Measurements from ENCODE around the gene MAP4K4.

The MAP4K4 gene

GRCh38 chr2:101844055-101844635, 146.6 kb downstream of the MAP4K4 start:
- no peak for DNase-seq

- no peak for DNase-seq
Observed at GRCh38 chr2:101846973-101847372, 149.5 kb downstream of the MAP4K4 start.

- no peak for DNase-seq
Observed at GRCh38 chr2:101847661-101848339, 150.3 kb downstream of the MAP4K4 start.

GRCh38 chr2:101848769-101849410, 151.4 kb downstream of the MAP4K4 start:
- DNase-seq: no peak

DNA sequence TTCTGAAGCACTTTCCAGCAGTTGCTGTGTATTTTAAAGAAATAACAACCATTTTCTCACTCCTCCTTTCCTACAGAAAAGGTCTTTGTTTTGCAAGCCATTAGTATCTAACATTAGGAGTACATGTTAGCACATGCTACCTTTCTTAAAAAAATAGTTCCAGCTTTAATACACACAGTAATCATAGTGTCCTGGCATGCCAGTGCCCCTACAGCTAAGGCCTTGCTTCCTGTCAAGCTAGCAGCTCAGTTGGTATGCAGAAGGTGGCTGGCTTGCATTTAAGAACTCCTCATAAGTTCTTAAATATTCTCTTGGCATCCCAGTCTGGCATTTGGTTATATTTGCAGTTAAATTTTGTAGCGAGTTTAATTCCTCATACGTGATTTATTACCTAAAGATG, 152.9 kb downstream of the MAP4K4 start:
- no peak for DNase-seq

DNA sequence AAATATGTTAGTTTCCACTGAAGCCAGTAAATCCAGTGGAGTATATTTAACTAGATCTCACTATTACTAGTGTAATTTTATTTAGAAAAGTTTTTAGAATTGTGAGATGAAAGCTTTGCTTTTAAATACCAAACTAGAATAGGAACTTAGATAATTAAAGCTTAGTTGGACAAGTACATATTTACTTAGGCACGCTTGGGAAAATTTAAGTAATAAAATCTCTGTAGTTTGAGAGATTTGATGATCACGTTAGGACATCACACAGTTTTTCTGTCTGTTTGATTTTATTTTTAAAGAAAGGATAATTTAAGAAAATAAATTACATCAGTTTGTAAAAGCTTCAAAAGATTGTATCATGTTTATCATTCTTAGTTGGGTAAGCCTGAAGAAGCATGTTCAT, 153.5 kb downstream of the MAP4K4 start:
- no peak for DNase-seq

GRCh38 chr2:101852824-101853223, 155.3 kb downstream of the MAP4K4 start:
- no peak for DNase-seq

GRCh38 chr2:101854877-101855276, 157.4 kb downstream of the MAP4K4 start:
- DNase-seq: no peak

- DNase-seq: no peak
Observed at GRCh38 chr2:101855776-101856175, 158.3 kb downstream of the MAP4K4 start.

DNA sequence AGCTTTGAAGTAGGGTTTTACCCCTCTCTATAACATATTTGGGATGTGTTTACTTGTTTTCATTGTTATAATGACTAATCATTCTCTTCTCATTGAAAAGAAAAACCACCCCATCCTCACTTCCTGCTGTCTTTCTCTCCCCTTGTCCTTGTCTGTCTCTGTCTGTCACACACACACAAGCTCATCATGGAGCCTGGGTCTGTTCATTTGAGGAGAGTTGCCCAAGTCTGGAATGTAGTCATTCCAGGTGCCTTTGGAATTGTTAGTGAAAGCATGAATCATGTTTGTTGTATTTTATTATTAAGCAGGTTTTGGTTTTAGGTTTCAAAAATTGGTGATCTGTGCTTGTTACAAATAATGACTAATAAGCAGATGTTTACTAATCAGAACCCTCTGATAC, 160.7 kb downstream of the MAP4K4 start:
- no peak for DNase-seq

DNA sequence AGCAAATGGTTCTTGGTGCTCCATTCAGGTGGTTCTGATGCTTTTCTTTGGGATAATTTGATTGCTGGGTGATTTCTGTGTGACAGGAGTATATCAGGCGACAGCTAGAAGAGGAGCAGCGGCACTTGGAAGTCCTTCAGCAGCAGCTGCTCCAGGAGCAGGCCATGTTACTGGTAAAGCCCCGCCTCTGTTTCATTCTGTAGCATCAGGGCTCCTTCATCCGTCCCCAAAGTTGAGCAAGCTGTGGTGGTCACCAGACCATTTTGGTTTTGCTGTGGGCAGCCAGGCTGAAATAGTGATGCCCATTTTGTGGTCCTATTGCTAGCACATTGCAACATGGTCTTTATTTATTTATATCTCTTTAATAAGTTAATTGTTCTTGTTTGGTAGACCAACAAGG, 161.4 kb downstream of the MAP4K4 start:
- no peak for DNase-seq

DNA sequence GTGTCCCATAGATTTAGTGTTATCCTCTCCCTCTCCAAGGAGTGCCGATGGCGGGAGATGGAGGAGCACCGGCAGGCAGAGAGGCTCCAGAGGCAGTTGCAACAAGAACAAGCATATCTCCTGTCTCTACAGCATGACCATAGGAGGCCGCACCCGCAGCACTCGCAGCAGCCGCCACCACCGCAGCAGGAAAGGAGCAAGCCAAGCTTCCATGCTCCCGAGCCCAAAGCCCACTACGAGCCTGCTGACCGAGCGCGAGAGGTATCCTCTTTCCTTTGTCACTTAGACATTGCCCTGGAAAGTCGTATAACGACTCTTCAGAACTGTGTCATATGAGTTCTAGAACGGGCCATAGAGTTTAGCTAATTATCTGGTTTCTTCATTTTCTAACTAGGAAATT, 162.1 kb downstream of the MAP4K4 start:
- no peak for DNase-seq

DNA sequence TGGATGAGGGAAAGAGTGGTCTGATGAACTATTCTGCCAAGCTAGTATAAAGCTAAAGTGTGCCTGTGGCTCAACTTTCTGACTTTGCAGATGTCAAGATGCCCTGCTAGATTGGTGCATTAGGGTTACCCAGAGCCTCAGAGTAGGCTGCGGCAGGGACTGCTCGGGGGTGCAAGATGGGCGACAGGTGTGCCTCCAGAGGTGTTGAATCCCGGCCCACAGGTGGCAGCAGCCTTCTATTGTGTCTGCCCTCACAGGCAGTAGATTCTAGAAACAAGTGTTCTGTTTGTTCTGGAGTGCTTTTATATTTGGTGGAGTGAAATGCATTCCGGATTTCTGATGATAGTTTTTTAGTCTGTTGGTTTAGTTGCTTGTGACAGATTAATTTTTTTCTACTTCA, 162.7 kb downstream of the MAP4K4 start:
- DNase-seq: no peak

GRCh38 chr2:101860782-101861181, 163.3 kb downstream of the MAP4K4 start:
- DNase-seq: no peak

DNA sequence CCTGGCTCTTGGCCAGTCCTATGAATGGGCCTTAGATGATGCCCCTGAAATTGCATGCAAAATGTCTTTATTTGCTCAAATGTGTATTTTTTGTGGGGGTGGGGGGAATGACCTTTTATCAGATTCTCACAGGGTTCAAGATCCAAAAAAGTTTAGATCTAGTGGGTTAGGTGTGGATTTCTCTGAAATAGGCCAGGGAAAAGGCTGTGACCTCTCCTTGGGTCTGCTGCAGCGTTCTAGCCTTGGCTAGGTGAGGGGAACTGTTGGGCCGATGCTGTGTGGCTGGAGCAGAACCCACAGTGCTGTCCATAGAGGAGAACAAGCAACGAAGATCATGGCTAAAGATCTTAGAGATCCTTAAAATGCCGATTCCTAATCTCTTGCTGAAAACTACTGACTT, 163.9 kb downstream of the MAP4K4 start:
- no peak for DNase-seq

DNA sequence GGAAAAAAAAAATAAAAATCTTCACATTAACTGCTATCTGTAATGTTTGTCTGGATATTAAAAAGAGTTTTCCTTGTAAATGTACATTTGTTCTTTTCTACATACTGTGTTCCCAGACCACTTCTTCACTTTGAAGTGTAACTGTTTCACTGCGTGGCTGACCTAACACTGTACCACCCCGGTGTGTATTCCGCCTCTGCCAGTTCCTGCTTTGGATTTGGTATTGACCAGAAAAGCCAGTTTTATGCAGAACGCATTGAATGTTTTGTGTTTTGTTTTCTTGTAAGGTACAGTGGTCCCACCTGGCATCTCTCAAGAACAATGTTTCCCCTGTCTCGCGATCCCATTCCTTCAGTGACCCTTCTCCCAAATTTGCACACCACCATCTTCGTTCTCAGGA, 166.0 kb downstream of the MAP4K4 start:
- no peak for DNase-seq

DNA sequence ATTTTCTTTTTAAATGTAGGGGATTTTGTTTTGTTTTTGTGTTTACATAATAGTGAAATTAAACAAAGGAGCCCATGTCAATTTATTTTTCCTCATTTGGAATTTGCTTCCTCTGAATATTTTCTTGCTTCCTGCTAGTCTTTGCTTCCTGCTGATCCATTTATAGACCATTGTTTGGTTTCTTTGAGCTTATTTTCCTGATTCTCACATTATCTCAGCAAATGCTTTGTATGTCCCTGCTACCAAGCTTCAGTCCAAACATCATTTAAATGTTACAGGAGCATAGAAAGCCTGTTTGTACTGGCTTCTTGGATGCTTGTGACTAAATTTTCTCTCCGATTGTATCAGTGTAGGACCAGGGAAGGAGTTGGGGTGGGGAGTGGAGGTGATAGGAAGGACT, 166.9 kb downstream of the MAP4K4 start:
- no peak for DNase-seq

GRCh38 chr2:101868525-101868924, 171.0 kb downstream of the MAP4K4 start:
- no peak for DNase-seq

DNA sequence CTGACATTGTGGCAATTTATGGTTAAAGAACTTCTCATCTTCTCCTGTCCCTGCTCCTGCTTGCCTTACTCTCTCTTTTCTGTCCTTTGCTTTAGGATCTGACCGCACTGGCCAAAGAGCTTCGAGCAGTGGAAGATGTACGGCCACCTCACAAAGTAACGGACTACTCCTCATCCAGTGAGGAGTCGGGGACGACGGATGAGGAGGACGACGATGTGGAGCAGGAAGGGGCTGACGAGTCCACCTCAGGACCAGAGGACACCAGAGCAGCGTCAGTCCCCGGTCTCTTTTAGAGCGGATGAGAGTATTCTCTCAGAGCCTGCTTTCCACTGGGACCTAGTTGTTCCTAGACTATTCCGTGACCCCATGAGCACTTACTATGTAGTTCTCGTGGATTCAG, 172.0 kb downstream of the MAP4K4 start:
- DNase-seq: no peak

DNA sequence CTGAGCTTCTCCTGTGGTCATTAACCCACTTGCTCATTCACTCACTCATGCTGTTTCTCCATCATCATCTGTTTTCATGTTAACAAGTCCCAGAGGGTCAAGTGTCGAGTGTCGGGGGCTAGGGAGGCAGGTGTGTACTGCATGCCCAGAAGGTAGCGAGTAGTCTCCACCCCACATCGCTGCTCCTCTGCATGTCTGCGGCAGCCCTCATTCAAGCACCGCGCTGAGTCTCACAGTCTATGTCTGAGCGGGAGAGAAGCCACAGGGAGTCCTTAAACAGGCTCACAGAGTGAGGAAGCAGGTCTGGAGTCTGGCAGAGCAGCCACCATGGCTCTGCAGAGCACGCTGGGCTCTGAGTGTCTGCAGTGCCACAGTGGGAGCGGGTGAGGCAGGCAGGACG, 172.9 kb downstream of the MAP4K4 start:
- DNase-seq: no peak

DNA sequence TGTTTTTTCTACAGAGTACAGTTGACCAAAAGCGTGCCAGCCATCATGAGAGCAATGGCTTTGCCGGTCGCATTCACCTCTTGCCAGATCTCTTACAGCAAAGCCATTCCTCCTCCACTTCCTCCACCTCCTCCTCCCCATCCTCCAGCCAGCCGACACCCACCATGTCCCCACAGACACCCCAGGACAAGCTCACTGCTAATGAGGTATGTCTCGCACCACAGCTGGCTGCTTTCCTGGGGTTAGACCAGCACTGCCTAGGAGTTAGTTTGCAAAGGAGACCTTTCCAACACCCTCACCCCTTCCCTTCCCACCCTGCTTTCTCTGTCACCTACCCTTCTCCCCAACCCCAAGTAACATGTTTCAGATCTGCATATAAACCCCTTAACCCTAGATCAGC, 174.0 kb downstream of the MAP4K4 start:
- no peak for DNase-seq

DNA sequence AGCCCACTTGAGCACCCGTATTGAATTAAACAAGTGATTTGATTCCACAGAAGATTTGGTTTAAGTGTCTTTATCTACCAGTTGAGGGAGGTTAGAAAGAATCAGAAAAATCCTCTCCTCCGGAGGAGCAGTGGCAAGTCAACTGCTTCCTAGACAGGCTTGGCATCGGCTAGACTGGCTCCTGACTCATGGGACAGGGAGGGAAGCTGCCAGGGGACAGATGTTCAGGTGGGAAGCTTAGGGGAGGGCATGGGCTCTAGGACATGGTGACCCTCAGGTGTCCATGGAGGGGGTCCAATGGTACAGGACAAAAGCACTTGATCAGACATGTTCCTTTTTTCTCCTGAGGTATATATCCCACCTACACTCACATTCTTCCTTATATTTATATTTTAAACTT, 175.0 kb downstream of the MAP4K4 start:
- no peak for DNase-seq

- no peak for DNase-seq
Observed at GRCh38 chr2:101873543-101873942, 176.0 kb downstream of the MAP4K4 start.

DNA sequence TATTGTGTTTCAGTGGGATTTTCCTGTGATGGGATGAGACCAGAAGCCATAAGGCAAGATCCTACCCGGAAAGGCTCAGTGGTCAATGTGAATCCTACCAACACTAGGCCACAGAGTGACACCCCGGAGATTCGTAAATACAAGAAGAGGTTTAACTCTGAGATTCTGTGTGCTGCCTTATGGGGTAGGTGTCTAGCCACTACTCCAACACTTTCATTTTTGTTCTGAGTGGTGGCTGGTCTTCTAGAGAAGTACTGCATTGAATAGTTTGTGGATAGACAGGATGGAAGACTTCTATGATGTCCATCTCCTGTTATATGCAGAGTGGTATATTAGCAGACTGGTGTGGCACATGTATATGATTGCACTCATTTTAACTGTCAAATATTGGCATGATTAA, 176.6 kb downstream of the MAP4K4 start:
- DNase-seq: no peak

GRCh38 chr2:101879466-101879865, 182.0 kb downstream of the MAP4K4 start:
- no peak for DNase-seq
